ENCODE data around the gene COL3A1. TPM values are rescaled to one million over a fixed set of nuclear protein-coding genes. Genes with fewer than 3 reads are reported as not detected.
A peak's percentile ranks its signal among the peaks of the same experiment; 100 is the strongest.

The COL3A1 gene
- total RNA-seq, 1 donor: 1,653 TPM

DNA sequence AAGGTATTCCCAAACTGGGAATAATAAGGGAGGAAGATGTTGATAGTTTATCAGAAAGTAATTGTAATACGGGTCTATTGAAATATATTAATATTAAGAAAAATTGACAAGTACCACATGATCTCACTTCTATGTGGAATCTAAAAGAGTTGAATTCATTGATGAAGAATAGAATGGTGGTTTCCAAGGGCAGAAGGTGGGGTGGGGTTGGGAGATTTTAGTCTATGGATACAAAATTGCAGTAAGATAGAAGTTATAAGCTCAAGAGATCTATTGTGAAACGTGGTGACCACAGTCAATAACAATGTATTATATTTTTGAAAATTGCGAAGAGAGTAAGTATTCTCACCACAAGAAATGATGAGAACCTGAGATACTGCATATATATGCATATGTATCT lies 38.9 kb downstream of the COL3A1 start:
- no peak overlapping the region for H3K4me3 ChIP-seq (ENCODE audit: low read depth, low read length)
- DNase-seq (ENCODE audit: low read depth): peak; percentile 49
- TF ChIP-seq, protein P1, sequence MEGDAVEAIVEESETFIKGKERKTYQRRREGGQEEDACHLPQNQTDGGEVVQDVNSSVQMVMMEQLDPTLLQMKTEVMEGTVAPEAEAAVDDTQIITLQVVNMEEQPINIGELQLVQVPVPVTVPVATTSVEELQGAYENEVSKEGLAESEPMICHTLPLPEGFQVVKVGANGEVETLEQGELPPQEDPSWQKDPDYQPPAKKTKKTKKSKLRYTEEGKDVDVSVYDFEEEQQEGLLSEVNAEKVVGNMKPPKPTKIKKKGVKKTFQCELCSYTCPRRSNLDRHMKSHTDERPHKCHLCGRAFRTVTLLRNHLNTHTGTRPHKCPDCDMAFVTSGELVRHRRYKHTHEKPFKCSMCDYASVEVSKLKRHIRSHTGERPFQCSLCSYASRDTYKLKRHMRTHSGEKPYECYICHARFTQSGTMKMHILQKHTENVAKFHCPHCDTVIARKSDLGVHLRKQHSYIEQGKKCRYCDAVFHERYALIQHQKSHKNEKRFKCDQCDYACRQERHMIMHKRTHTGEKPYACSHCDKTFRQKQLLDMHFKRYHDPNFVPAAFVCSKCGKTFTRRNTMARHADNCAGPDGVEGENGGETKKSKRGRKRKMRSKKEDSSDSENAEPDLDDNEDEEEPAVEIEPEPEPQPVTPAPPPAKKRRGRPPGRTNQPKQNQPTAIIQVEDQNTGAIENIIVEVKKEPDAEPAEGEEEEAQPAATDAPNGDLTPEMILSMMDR (IDR thresholded peaks at IDR 0.05; ENCODE audit: insufficient read depth, low read length): no peak

DNA sequence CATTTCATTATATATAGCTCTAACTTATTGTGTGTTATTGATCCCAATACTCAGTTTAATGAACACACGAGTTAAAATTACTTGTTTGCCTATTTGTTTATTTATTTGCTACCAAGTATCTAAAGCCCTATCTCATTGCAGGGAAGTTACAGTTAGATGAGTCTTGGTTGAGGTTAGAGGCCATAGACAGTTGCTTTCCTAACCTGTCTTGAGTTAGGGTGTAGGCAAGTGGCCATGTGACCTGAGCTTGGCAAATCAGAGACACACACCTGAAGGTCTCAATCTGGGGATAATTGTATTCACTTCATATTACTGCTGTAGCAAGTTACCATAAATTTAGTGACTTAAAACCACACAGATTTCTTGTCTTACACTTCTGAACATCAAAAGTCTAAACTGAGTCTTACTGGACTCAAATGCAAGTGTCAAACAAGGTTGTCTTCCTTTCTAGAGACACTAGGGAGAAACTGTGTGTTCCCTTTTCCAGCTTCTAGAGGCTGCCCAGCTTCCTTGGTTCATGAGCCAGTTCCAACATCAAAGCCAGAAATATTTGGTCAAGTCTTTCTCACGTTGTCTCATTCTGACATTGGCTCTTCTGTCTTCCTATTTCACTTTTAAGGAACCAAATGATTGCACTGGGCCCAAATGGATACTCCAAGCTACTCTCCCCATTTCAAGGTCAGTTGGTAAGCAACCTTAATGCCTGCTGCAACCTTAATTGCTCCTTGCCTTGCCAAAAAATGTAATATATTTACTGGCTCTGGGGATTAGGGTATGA lies 39.7 kb downstream of the COL3A1 start:
- no peak overlapping the region for H3K4me3 ChIP-seq (ENCODE audit: low read depth, low read length)
- TF ChIP-seq, protein P1 (IDR thresholded peaks at IDR 0.05; ENCODE audit: insufficient read depth, low read length): no peak
- peak; percentile 70 for DNase-seq (ENCODE audit: low read depth)

DNA sequence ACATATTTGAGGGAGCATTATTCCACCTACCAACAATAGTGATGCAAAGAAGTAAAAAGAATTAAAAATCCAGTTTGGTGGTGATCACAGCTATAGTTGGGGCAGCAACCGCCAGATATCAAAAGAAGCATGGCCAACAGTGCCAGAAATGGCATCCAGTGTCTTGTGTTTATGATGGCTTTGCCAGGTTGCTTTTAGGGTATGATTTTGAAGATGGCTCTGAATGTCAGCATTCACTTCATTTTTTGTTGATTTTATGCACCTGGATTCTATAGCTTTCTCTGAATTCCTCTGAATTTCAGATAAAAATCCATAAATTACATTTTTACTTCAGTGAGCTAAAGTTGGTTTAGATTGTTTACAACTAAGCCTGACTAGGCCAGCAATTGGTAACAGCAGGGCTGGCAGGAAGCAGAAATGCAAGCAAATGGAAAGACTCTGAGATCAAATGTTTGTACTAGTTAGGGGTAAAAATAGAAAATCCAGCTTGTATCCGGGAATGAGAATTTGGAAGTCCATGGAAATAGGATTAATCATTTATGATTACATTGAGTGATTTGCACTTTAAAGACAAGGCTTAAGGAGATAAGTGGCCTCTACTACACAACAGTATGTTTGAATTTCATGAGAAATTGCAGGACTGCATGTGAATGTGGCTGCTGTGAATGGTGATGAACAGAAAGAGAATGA lies 40.4 kb downstream of the COL3A1 start:
- H3K4me3 ChIP-seq (ENCODE audit: low read depth, low read length): no peak overlapping the region
- DNase-seq (ENCODE audit: low read depth): peak; percentile 80
- TF ChIP-seq, protein P1 (IDR thresholded peaks at IDR 0.05; ENCODE audit: insufficient read depth, low read length): no peak

GRCh38 chr2:189015359-189015758 lies 41.2 kb downstream of the COL3A1 start:
- DNase-seq (ENCODE audit: low read depth): peak; percentile 59
- TF ChIP-seq, protein P1 (IDR thresholded peaks at IDR 0.05; ENCODE audit: insufficient read depth, low read length): no peak

DNA sequence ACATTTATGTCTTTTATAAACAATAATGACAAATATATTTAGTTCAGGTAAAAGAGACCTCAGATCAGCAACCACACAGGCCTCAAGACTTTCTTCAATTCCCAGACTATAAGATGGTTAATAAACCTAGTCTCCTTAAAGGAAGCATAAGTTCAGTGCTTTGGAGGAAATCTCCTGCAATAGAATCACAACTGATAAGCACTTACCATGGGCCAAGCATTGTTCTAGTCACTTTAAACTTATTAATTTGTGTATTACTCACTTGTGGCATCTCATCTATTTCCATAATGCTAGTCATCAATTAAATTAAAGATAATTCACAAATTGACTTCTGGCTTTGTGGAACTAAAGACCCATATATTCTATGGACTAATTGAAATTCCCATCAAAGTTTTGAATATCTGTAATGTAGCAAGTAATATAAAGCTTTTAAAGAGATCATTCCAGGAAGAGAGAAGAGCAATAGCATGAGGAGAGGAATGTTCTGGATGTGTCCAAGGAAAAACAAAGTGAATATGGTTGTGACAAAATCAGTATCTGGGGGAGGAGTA lies 42.2 kb downstream of the COL3A1 start:
- H3K4me3 ChIP-seq (ENCODE audit: low read depth, low read length): no peak overlapping the region
- TF ChIP-seq, protein P1 (IDR thresholded peaks at IDR 0.05; ENCODE audit: insufficient read depth, low read length): no peak
- DNase-seq (ENCODE audit: low read depth): peak; percentile 67

More at GRCh38 chr2:189015359-189015758, 41.2 kb downstream of the COL3A1 start:
- H3K4me3 ChIP-seq (ENCODE audit: low read depth, low read length): no peak overlapping the region

DNA sequence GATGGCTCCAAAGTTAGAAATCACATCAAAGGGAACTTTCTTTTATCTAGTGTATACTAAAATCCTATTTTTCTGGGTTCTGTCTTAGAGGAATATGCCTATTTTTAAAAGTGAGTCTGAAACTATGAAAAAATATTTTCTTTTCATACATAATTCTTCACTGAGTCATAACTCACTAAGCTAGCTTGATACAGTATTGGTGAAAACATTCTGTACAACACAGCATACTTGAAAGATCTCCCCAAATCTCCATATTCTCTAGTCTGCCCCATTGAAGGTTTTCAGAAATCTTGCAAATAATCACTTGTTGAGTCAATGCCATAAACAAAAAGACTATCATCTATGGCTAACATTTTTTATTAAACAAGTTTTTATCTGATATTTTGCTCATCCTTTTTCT lies 44.5 kb downstream of the COL3A1 start:
- no peak overlapping the region for H3K4me3 ChIP-seq (ENCODE audit: low read depth, low read length)
- peak; percentile 58 for DNase-seq (ENCODE audit: low read depth)

More for the DNA sequence above, 44.5 kb downstream of the COL3A1 start:
- TF ChIP-seq, protein P1 (IDR thresholded peaks at IDR 0.05; ENCODE audit: insufficient read depth, low read length): no peak

Measured in fibroblast of the aortic adventitia (primary cell).